WTC11 (cell line): ENCODE data around the gene SH3D19. TPM values are rescaled to one million over a fixed set of nuclear protein-coding genes. Genes with fewer than 3 reads are reported as not detected.

ENCODE experiments used
- ATAC-seq: fragments of 200-7000 bp; cut with Tn5 transposase; 2 replicates; pipeline ENCODE4 v1.10.0; 2021; ENCODE audit warnings: mild to moderate bottlenecking, moderate library complexity
- CTCF ChIA-PET: fragments of 300-600 bp; sonication (Branson Sonifier 250); formaldehyde crosslinking; loops from one replicate; lab custom pipeline; 2021; ENCODE audit warnings: antibody characterized with exemption; lab: Charles Lee
- POLR2A ChIA-PET: fragments of 350-600 bp; sonication (Branson Sonifier 250); formaldehyde crosslinking; loops from one replicate; lab custom pipeline; 2021; ENCODE audit warnings: antibody characterized with exemption; lab: Charles Lee
- DNase-seq: peaks from one replicate; pipeline ENCODE4 v3.0.0; 2021; ENCODE audit warnings: low spot score
- H3K27ac Mint-ChIP-seq: 2 replicates; pipeline ENCODE4 v1.8.0; 2021; ENCODE audit warnings: mixed read lengths
- H3K27me3 Mint-ChIP-seq: 2 replicates; pipeline ENCODE4 v1.8.0; 2021; ENCODE audit warnings: low read depth, mild to moderate bottlenecking, moderate library complexity, mixed read lengths
- H3K36me3 Mint-ChIP-seq: 2 replicates; pipeline ENCODE4 v1.8.0; 2021; ENCODE audit warnings: mixed read lengths
- H3K4me1 Mint-ChIP-seq: 2 replicates; pipeline ENCODE4 v1.8.0; 2022; ENCODE audit warnings: mixed read lengths
- H3K4me3 Mint-ChIP-seq: 2 replicates; pipeline ENCODE4 v1.8.0; 2021; ENCODE audit warnings: mild to moderate bottlenecking, moderate library complexity, mixed read lengths
- H3K9me3 Mint-ChIP-seq: 2 replicates; pipeline ENCODE4 v1.8.0; 2021; ENCODE audit warnings: mixed read lengths
- CREB1 ChIP-seq: sonication (generic); formaldehyde crosslinking; IDR thresholded peaks from 2 replicates; pipeline ENCODE4 v1.8.0; 2023; ENCODE audit warnings: mild to moderate bottlenecking, missing genetic modification reagents
- CREM ChIP-seq: sonication (generic); formaldehyde crosslinking; IDR thresholded peaks from 2 replicates; pipeline ENCODE4 v1.8.1; 2022; ENCODE audit warnings: mild to moderate bottlenecking, missing genetic modification reagents, moderate library complexity
- CTCF ChIP-seq: fragments of 200-600 bp; IDR thresholded peaks from 2 replicates; pipeline ENCODE4 v1.8.0; 2022; ENCODE audit warnings: antibody characterized with exemption
- E2F4 ChIP-seq: sonication (generic); formaldehyde crosslinking; IDR thresholded peaks from 2 replicates; pipeline ENCODE4 v1.8.1; 2022; ENCODE audit warnings: low read depth, mild to moderate bottlenecking, moderate library complexity, missing genetic modification reagents, borderline replicate concordance
- ETV6 ChIP-seq: sonication (generic); formaldehyde crosslinking; IDR thresholded peaks from 2 replicates; pipeline ENCODE4 v1.8.1; 2022; ENCODE audit warnings: mild to moderate bottlenecking, missing genetic modification reagents
- STAT6 ChIP-seq: sonication (generic); formaldehyde crosslinking; conservative IDR thresholded peaks from 2 replicates; pipeline ENCODE4 v1.8.1; 2023; ENCODE audit warnings: mild to moderate bottlenecking, low read depth, missing genetic modification reagents, moderate library complexity
- USF1 ChIP-seq: sonication (generic); formaldehyde crosslinking; IDR thresholded peaks from 2 replicates; pipeline ENCODE4 v1.8.0; 2022; ENCODE audit warnings: mild to moderate bottlenecking, missing genetic modification reagents
- ZBTB43 ChIP-seq: sonication (generic); formaldehyde crosslinking; IDR thresholded peaks from 2 replicates; pipeline ENCODE4 v1.8.1; 2023; ENCODE audit warnings: mild to moderate bottlenecking, missing genetic modification reagents
- ZNF396 ChIP-seq: fragments of 250-450 bp; sonication (Bioruptor Pico); IDR thresholded peaks from 2 replicates; pipeline ENCODE4 v1.8.0; 2021; ENCODE audit warnings: mild to moderate bottlenecking, moderate library complexity, borderline replicate concordance
- ZNF532 ChIP-seq: fragments of 250-450 bp; sonication (Bioruptor Pico); IDR thresholded peaks from 2 replicates; pipeline ENCODE4 v1.9.0; 2021; ENCODE audit warnings: mild to moderate bottlenecking, borderline replicate concordance
- total RNA-seq: library from RNA; stranded (reverse); gene quantifications from 3 replicates; pipeline ENCODE4 v1.2.3, GENCODE V29; 2021

Gene SH3D19
- total RNA-seq, 1 experiment from 2014 or later = 41.6 TPM

- POLR2A ChIA-PET = interaction anchor here (0.5 kb wide), 1 partner anchor 108 kb away, joined by 10 read pairs; no protein-coding TSS in a partner anchor
- H3K4me3 Mint-ChIP-seq = no peak overlapping the region
- ATAC-seq (no peak), DNase-seq (no peak)
- H3K27me3 Mint-ChIP-seq = no peaks in the 10 kb centered on the region
- no peaks in the 10 kb centered on the region for H3K9me3 Mint-ChIP-seq
- no peak overlapping the region; the same call in 1 of the 2 replicates for H3K27ac Mint-ChIP-seq
- CTCF ChIA-PET = interaction anchor here (1.0 to 1.6 kb wide), 3 partner anchors 83 to 297 kb away, joined by 4 to 11 read pairs (median 4); partner anchors contain the start of gene PRSS48
- H3K4me1 Mint-ChIP-seq = peaks cover 7% of the 10 kb centered on the region; the same call in 1 of the 2 replicates
- no peaks in the 10 kb centered on the region for H3K36me3 Mint-ChIP-seq
- TF ChIP-seq E2F4 (CRISPR knock-in tag) (no peak), ZBTB43 (CRISPR knock-in tag) (no peak), ZNF396 (CRISPR knock-in tag) (no peak), USF1 (CRISPR knock-in tag) (no peak), CREB1 (no peak), STAT6 (CRISPR knock-in tag) (no peak), ZNF532 (no peak), CTCF (no peak), ETV6 (CRISPR knock-in tag) (no peak)
- TF ChIP-seq, all 79 proteins: peak for 0
Observed at GRCh38 chr4:151359576-151359975, 34.2 kb upstream of the SH3D19 start.

GRCh38 chr4:151358266-151358665 is 32.9 kb upstream of the SH3D19 start:
- H3K36me3 Mint-ChIP-seq = 0 out of 2 replicates have a peak, but pooled peaks cover 2% of the 10 kb centered on the region
- no peak overlapping the region for H3K4me3 Mint-ChIP-seq
- POLR2A ChIA-PET = no interaction called here
- DNase-seq (no peak), ATAC-seq (no peak)
- H3K27me3 Mint-ChIP-seq = no peaks in the 10 kb centered on the region
- peaks cover 8% of the 10 kb centered on the region for H3K9me3 Mint-ChIP-seq
- CTCF ChIA-PET = no interaction called here
- peaks cover 7% of the 10 kb centered on the region; the same call in 1 of the 2 replicates for H3K4me1 Mint-ChIP-seq
- TF ChIP-seq CREM (CRISPR knock-in tag) = no peak
- H3K27ac Mint-ChIP-seq = no peak overlapping the region
